Measurements from ENCODE around the gene NDUFA9.

NDUFA9 gene

GRCh38 chr12:4610481-4610880 lies 38.4 kb upstream of the NDUFA9 start:
- TF ChIP-seq SPI1 (IDR thresholded peaks at IDR 0.05; ENCODE audit: borderline replicate concordance, low read depth): no peak
- no peak for TF ChIP-seq POLR2AphosphoS5 (IDR thresholded peaks at IDR 0.05; ENCODE audit: low read depth)
- TF ChIP-seq REST (IDR thresholded peaks at IDR 0.05; ENCODE audit: insufficient replicate concordance, low read depth): no peak
- no peak for TF ChIP-seq GABPA (IDR thresholded peaks at IDR 0.05; ENCODE audit: low read depth)
- TF ChIP-seq CTCF (IDR thresholded peaks at IDR 0.05; ENCODE audit: insufficient read depth, low read length): no peak
- Histone ChIP-seq H3K4me3 (replicated peaks; ENCODE audit: insufficient read depth, low read length) (no peak overlapping the region), H3K27me3 (ENCODE audit: insufficient read depth, poor library complexity, severe bottlenecking) (no peaks in the 10 kb centered on the region), H3K27ac (replicated peaks) (no peak overlapping the region)
- no peak for DNase-seq (ENCODE audit: low read depth in 1 of 2, low spot score in 1 of 2)

GRCh38 chr12:4615667-4616066 lies 33.2 kb upstream of the NDUFA9 start:
- H3K27me3 ChIP-seq (ENCODE audit: insufficient read depth, poor library complexity, severe bottlenecking): no peaks in the 10 kb centered on the region
- no peak overlapping the region for H3K27ac ChIP-seq (replicated peaks)
- H3K4me3 ChIP-seq (replicated peaks; ENCODE audit: insufficient read depth, low read length): no peak overlapping the region
- no peak for DNase-seq (ENCODE audit: low read depth in 1 of 2, low spot score in 1 of 2)
- TF ChIP-seq GABPA (IDR thresholded peaks at IDR 0.05; ENCODE audit: low read depth): no peak
- TF ChIP-seq SPI1 (IDR thresholded peaks at IDR 0.05; ENCODE audit: borderline replicate concordance, low read depth): no peak
- TF ChIP-seq CTCF (IDR thresholded peaks at IDR 0.05; ENCODE audit: insufficient read depth, low read length): no peak

- H3K27me3 ChIP-seq (ENCODE audit: insufficient read depth, poor library complexity, severe bottlenecking): no peaks in the 10 kb centered on the region
- DNase-seq (ENCODE audit: low read depth in 1 of 2, low spot score in 1 of 2): no peak
- H3K27ac ChIP-seq (replicated peaks): no peak overlapping the region
- no peak overlapping the region for H3K4me3 ChIP-seq (replicated peaks; ENCODE audit: insufficient read depth, low read length)
- no peak for TF ChIP-seq GABPA (IDR thresholded peaks at IDR 0.05; ENCODE audit: low read depth)
Observed at GRCh38 chr12:4621511-4621910, 27.4 kb upstream of the NDUFA9 start.

GRCh38 chr12:4626543-4626942 lies 22.4 kb upstream of the NDUFA9 start:
- H3K27me3 ChIP-seq (ENCODE audit: insufficient read depth, poor library complexity, severe bottlenecking): peaks cover 8% of the 10 kb centered on the region
- no peak overlapping the region for H3K4me3 ChIP-seq (replicated peaks; ENCODE audit: insufficient read depth, low read length)
- DNase-seq (ENCODE audit: low read depth in 1 of 2, low spot score in 1 of 2): no peak
- no peak overlapping the region for H3K27ac ChIP-seq (replicated peaks)
- TF ChIP-seq GABPA (IDR thresholded peaks at IDR 0.05; ENCODE audit: low read depth) (no peak), POLR2AphosphoS5 (IDR thresholded peaks at IDR 0.05; ENCODE audit: low read depth) (no peak), REST (IDR thresholded peaks at IDR 0.05; ENCODE audit: insufficient replicate concordance, low read depth) (no peak), SPI1 (IDR thresholded peaks at IDR 0.05; ENCODE audit: borderline replicate concordance, low read depth) (no peak), CTCF (IDR thresholded peaks at IDR 0.05; ENCODE audit: insufficient read depth, low read length) (no peak)
